H4 (cell line): ENCODE results near the gene BCL11A. TPM values are rescaled to one million over a fixed set of nuclear protein-coding genes. Genes with fewer than 3 reads are reported as not detected.

ENCODE experiments used
- DNase-seq: peaks from one replicate; pipeline ENCODE4 v3.0.0-alpha.2; 2015; ENCODE audit warnings: low spot score
- total RNA-seq: library from RNA; depleted of rRNA; stranded (reverse); fragments of >200 nt; shearing (Covaris generic); gene quantifications from 2 replicates; pipeline ENCODE4 v1.2.3, GENCODE V29; 2014; rRNA removed

Gene BCL11A
- 1.1 and 1.3 TPM in 2 replicates for total RNA-seq

DNA sequence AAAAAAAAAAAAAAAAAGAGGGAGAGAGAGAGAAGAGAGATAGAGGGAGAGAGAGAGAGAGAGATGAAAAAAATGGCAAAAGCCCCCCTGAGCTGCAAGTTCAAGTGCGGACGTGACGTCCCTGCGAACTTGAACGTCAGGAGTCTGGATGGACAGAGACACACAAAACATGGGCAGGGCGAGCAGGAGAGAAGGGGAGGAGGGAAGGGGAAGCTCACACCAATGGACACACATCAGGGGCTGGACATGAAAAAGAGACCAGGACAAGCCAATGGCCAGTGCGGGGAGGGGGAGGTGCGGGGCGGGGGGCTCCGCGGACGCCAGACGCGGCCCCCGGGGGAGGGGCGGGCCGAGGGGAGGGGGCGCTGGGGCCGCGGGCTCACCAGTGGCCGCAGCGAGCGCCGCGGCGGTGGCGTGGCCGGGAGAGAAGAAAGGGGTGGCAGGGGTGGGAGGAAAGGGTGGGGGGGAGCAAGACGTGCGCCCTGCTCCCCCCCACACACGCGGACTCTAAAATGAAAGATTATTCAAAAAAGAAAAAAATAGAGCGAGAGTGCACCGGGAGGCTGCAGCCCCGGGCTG is at the start of gene BCL11A:
Gene BCL11A (minus strand): TSS at position 160 of the 579 bp plus-strand sequence. CDS start 384 bp downstream, outside the sequence.
- peak; percentile 90 for DNase-seq

DNA sequence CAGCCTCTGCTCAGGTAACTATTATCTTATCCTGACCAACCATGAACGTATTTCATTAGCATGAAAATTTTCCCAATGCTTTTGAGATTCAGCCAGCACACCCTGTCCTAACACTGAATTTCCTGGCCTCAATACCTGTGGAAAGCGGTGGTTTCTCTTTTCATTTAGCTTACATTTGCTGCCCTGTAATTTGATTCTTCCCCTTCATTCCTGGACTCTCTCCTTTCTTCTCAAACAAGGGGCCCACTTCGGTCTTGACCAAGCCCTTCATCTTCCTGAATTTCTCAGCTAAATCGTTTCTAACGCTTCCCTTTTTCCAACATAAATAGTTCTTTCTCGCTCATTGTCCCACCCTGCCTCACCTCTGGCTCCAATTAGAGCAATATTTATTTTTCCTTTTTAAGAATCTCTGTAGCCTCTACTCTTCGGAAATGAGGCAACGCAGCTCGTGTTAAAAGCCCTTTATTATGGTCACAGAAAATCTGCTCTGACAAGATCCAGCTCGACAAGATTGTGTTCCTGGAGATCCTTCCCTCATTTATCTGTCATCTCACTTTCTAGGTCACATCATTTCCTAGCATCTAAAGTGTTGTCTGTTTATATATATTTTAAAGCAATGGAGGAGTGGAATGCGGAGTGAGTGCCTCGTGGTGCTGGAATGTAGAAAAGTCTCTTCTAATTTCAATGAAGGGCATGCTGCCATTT is 49.5 kb upstream of the BCL11A start:
- no peak for DNase-seq

- no peak for DNase-seq
Observed at GRCh38 chr2:60602388-60602787, 48.9 kb upstream of the BCL11A start.

GRCh38 chr2:60598271-60598670 is 44.8 kb upstream of the BCL11A start:
- no peak for DNase-seq

GRCh38 chr2:60597346-60597745 is 43.9 kb upstream of the BCL11A start:
- DNase-seq, result no peak

DNA sequence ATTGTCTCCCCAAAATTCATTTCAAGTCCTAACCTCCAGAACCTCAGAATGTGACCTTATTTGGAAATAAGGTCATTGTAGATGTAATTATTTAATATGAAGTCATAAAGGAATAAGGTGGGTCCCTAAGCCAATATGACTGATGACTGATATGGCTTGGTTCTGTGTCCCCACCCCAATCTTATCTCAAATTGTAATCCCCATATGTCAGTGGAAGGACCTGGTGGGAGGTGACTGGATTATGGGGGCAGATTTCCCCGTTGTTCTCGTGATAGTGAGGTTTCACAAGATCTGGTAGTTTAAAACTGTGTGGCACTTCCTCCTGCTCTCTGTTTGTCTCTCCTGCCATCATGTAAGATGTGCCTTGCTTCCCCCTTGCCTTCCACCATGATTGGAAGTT is 43.0 kb upstream of the BCL11A start:
- no peak for DNase-seq

- DNase-seq, result no peak
Observed at GRCh38 chr2:60595953-60596352, 42.5 kb upstream of the BCL11A start.

DNA sequence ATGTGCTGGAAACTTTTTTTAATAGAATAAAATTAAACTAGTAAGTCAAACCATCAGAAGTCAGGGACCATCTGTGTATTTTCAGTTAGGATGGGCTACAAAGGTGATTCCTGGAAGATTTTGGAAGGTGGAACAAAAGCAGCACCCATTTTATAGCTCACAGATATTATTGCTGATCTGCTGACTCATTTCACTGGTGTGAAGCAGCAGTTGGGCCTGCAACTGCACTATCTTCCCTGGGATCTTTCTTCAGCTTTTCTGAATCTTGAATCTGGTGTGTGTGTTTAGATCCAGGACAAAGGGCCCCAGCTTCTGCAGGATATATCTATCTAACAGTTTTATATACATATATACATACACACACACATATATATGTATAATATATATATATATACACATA is 35.6 kb upstream of the BCL11A start:
- DNase-seq, result no peak

- DNase-seq, result no peak
Observed at GRCh38 chr2:60586081-60586480, 32.6 kb upstream of the BCL11A start.

DNA sequence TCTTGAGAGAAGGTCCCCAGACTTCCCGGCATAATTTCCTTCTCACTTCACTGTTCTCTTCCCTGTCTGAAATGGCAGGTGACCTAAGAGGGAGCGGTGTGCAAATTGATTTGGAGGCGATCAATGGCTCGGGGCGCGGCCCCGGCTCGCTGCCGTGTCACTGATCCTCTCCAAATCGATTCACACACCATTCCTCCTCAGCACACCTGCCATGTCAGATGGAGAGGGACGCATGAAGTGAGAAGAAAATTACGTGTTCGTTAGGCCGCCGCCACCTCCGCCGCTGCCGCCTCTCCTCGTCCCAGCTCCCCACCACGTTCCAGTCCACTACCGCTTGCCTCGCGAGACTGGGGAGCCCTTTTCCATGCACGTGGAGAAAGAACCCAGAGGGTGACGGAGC is 31.8 kb upstream of the BCL11A start:
- DNase-seq, result no peak

DNA sequence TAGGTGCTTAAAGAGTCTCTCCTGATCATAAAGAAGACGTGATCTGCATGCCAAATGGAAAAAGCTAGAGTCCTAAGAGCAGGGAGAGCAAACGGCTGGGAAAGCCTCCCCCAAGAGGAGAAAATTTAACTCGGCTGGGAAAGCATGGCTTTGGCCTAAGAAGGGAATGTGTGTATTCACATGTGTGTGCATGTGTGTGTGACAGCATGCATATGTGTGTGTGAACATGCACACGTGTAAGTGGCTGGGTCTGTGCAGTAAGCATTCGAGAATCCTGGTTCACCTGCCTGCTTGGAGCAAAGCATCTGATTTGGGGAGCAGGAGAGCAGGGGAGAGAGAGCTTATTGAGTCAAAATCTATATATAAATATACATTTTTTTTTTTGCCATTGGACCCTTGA is 30.1 kb upstream of the BCL11A start:
- no peak for DNase-seq

DNA sequence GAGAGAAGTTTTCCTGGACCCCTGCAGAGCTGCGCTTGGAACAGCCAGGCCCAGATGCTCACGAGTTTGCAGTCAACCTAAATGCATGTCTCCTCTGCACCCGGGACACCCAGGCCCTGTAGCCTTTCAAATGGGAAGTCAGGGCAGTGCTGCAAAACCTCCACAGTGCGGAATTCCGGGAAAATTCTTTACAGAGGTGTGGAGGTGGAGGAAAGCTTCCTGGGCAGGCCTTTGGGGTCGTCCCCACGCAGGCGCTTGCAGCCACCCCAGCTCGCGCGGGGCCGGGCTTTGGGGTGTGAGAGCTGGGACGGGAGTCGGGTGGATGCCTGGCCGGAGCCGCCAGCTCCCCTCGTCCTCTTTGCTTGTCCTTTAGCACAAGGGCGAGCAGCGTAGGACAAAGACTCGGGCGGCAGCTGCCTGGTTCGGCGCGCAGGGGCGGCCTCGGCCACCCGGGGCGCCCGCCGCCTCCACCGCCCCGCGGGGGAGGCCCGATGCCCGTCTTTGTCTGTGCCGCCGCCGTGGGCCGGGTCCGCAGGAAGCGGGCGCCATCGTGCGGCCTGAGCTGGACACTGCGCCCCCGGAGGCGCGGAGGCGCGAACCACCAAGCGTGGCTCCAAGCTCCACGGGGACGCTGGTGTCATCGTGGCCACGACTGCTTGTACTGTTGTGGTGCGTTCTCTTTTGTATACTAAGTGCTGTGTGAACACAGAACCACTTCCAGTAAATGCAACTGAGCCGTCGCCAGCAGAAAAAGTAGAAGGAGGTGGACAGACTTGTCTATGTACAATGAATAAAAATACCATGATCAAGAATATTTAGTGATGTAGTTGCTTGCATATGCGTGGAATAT is 28.2 kb upstream of the BCL11A start:
- DNase-seq, result peak; percentile 25

DNA sequence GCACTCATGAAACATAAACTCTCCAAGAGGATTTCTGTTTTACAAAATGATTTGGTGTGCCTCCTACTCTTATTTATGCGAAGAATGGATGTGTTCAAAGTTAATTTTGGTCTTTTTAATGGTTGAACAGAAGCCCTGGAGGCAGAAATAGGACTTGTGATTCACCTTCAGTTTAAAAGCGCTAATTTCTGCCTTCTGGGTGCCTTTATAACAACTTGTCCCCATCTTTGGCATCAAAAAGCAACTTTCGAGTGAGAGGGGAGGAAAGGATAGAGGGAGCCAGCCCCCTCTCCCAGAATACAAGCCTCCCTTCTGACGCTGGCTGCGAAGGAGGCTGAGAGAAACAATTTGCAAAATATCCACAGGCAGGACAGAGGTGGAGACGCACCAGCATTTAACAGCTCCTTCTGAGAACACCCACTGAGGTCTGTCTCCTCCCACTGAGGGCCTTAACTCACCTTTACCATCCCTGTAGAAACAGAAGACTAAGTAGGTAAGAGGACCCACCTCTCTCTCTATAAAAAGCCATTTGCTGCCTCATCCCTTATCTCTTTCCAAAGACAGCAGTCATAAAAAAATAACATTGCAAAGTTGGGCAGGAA is 24.3 kb upstream of the BCL11A start:
- DNase-seq, result no peak

DNA sequence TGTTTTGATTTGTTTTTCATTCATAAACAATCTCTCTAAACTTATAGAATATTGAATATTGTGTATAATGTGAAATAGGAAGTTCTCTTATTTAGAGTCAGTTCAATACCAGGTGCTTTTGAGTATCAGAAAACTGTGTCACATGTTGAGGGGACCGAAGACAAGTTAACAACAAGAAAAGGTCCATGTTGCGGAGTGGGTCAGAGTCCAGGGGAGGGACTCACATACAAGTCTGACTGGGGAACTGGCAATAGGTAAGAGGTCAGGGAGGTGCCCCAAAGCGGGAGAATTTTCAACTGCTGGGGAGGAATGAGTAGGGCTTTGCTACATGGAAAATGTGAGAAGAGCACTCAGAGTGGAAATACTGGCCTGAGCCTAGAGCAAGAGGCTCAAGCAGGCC is 19.8 kb upstream of the BCL11A start:
- no peak for DNase-seq

GRCh38 chr2:60570251-60570650 is 16.8 kb upstream of the BCL11A start:
- no peak for DNase-seq

DNA sequence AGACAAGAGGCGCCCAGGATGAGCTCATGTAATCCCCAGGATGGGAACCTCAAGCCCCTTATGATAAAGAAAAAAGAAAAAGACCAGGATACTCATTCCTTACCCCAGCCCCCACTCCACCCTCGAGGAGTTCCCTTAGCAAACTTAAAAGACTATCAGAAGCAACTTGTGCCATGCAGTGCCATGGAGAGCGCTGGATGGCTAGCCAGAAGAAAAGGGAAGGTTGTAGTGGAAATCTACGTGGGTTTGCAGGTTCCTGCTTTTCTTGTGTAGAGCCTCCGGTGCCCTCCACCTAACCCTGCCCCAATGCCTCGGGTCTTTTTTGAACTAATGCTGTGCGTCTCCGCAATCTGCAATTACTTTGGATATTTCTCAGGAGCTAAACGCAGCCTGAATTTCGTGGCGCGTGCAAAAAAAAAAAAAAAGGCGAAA is 16.2 kb upstream of the BCL11A start:
- no peak for DNase-seq

GRCh38 chr2:60567919-60568768 is 14.7 kb upstream of the BCL11A start:
- no peak for DNase-seq

GRCh38 chr2:60567096-60567495 is 13.6 kb upstream of the BCL11A start:
- no peak for DNase-seq

GRCh38 chr2:60565472-60565871 is 12.0 kb upstream of the BCL11A start:
- peak; percentile 55 for DNase-seq

DNA sequence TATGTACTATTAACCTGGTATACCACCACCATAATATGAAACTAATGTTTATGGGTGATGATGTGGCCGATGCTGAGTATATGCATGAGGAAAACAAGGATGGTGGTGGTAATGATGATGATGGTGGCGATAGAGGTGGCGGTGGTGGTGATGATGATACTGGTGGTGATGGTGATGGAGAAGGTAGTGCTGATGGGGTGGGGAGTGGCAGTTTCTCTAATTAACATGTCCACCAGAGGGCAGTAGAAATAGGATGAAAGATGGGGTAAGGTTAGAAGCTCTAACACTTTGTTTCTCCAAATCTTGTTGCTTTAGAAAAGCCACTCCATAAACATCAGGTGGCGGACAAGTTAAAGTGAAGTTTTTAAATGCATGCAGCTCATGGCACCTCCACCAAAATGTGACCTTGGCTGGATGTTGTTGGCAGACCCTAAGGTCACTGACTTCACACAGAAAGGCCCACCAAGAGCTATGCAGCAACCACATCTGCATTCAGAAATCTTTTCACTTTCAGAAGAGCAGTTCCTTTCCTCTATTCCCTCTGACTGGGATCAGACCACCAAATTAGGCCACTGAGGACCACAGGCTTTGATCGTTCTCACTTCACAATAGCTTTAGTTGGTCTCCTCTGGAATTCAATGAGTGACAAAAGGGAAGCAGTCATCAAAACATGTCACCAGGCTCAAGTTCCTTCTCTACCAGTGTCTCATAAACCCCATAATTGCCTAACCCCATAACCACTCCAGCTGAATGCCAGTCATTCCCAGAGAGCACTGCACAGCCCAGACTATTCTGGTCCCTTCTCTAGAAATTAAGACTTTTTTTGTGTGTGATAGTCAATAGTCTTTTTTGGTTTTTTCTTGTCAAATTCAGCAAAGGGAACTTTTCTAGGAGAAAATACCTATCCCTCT is 7.5 kb upstream of the BCL11A start:
- DNase-seq, result peak; percentile 31
